ENCODE measurements around the gene RGS1. TPM values are rescaled to one million over a fixed set of nuclear protein-coding genes. Genes with fewer than 3 reads are reported as not detected.

The RGS1 gene
- total RNA-seq, 4 donors from 2014 or later: 7.4 to 55.9 (median 22.6) TPM

DNA sequence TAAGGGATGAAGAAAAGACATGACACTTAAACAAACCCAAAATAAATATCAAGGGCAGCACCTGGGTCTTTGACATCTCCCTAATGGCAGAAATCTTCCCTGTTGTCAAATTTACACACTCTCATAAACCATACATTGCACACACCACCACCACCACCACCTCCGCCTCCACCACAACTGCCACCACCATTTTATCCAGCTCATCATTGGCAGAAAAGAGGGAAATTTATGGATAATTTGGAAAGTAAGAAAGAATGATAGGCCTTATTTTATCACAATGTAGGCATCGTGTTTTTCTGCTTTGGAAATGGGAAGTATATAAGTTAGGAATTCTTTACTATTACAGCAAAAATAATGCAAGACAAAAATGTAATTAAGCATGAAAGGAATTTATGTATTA lies 33.1 kb downstream of the RGS1 start:
- H3K4me1 ChIP-seq: no peaks in the 10 kb centered on the region
- DNase-seq: no peak
- intact Hi-C loops (cut with DNase I): loop anchor here (5.0 kb wide), 1 partner anchor 131 kb away; no protein-coding TSS in a partner anchor
- TF ChIP-seq, protein P1, sequence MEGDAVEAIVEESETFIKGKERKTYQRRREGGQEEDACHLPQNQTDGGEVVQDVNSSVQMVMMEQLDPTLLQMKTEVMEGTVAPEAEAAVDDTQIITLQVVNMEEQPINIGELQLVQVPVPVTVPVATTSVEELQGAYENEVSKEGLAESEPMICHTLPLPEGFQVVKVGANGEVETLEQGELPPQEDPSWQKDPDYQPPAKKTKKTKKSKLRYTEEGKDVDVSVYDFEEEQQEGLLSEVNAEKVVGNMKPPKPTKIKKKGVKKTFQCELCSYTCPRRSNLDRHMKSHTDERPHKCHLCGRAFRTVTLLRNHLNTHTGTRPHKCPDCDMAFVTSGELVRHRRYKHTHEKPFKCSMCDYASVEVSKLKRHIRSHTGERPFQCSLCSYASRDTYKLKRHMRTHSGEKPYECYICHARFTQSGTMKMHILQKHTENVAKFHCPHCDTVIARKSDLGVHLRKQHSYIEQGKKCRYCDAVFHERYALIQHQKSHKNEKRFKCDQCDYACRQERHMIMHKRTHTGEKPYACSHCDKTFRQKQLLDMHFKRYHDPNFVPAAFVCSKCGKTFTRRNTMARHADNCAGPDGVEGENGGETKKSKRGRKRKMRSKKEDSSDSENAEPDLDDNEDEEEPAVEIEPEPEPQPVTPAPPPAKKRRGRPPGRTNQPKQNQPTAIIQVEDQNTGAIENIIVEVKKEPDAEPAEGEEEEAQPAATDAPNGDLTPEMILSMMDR (IDR thresholded peaks at IDR 0.05): no peak
- no peak for TF ChIP-seq POLR2A (IDR thresholded peaks at IDR 0.05)
- 48 to 81% methylated on average over 2 of the region's 2 CpGs for WGBS, 2 donors
- no peaks in the 10 kb centered on the region for H3K9me3 ChIP-seq
- H3K27me3 ChIP-seq: no peaks in the 10 kb centered on the region
- no peak overlapping the region for H3K27ac ChIP-seq
- H3K36me3 ChIP-seq: no peaks in the 10 kb centered on the region
- no peak overlapping the region for H3K4me3 ChIP-seq

DNA sequence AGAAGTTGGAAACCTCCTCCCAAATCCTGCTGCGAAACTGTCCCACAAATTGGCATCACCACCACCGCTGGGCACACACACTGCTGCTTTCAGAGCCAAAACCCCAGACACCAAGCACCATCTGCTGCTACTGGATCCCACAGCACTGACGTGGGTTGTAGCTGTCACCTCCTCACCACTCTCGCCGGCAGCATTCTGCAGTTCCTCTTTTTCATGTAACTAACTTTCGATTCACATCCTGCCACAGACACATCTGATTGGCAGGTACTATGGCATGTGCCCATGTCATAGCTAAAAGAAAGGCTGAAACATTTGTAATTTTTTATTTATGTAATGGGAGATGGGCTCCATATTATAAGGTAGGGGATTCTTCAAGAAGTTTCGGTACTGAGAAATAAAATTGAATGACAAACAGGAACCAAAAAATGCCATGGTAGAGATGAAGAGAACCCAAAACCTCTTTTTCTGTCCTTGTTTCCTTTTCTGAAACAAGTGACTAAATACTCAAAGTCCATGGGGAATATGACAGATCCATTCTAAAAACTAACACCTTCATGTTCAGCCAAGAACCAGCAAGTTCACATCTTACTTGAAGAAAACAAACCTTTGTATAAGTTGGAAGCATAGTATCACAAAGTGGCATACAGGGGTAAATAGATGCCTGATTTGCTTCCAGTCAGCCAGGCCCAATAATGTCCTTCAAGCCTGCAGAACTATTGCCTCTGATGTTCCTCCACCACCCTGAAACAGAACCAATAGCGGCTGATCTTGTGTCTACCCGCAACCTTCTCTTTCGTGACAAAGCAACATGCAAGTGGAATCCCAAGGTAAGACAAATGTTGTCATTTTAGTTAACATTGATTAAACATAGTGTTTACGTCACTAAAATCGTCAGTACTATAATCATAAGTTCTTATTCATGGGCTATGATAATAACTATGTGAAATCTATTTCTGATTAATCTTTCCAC lies 33.8 kb downstream of the RGS1 start:
- WGBS, 2 donors: 68 to 69% methylated on average over 12 of the region's 12 CpGs
- TF ChIP-seq, protein P1 (IDR thresholded peaks at IDR 0.05): no peak
- peak in 1 of 4 donors; percentile 23 for TF ChIP-seq POLR2A (IDR thresholded peaks at IDR 0.05)
- Histone ChIP-seq H3K4me1 (no peaks in the 10 kb centered on the region), H3K27ac (peak overlapping the region in 2 of 4 donors; percentile 25 to 27), H3K27me3 (no peaks in the 10 kb centered on the region), H3K4me3 (no peak overlapping the region), H3K36me3 (no peaks in the 10 kb centered on the region), H3K9me3 (no peaks in the 10 kb centered on the region)
- intact Hi-C loops (cut with DNase I): loop anchor here (5.0 kb wide), 1 partner anchor 132 kb away; no protein-coding TSS in a partner anchor
- DNase-seq: peak; percentile 29

DNA sequence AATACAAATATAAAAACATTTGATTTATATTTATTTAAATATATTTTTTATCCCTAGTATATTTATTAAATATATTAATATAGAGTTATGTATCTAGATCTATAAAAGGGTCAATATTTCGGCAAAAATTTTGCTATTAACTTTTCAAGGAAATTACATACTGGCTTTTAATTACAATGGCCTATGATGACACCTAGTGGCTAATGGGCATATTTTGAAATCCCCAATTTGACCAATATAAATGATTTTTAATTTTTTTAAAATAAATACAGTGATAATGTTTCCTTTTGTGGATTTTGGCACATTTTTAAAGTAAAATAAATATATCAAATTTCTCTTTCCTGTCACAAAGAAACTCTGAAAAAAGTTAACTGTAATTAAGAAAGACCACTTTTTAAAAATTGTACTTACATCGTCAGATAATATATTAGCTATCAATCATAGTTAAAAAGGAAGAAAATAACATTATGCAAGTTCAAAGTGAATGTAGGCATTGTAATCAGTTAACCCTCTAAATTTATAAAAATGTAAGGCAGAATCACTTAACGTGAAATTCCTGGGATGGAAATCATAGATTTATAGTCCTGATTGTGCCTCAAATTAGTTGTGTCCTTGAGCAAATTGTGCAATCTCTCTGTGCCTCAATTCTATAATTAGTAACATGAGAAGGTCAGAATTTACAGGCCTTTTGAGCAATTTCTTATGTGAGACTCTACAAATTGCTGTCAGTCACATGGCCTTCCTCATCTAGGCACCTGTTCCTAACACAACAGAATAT lies 34.7 kb downstream of the RGS1 start:
- intact Hi-C loops (cut with DNase I): no loop called here
- Histone ChIP-seq H3K36me3 (no peaks in the 10 kb centered on the region), H3K27ac (no peak overlapping the region), H3K9me3 (no peaks in the 10 kb centered on the region), H3K4me3 (no peak overlapping the region), H3K27me3 (no peaks in the 10 kb centered on the region), H3K4me1 (no peaks in the 10 kb centered on the region)
- WGBS, 2 donors: 53 to 61% methylated on average over 3 of the region's 3 CpGs
- no peak for DNase-seq
- no peak for TF ChIP-seq POLR2A (IDR thresholded peaks at IDR 0.05)
- TF ChIP-seq, protein P1 (IDR thresholded peaks at IDR 0.05): peak in 5 of 6 experiments; percentile 54 to 63 (median 58)

DNA sequence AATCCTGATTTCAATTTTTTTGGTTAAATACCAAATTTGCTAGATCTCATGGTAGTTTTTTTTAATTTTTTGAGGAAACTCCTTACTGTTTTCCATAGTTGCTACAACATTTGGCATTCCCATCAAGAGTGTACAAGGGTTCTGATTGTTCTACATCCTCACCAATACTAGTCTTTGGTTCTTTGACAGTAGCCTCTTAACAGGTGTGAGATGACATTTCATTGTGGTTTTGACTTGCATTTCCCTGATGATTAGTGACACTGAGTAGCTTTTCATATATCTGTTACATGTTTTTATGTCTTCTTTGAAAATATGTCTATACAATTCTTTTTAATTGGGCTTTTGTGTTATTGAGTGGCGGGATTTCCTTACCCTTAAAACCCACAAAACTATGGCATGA lies 39.5 kb downstream of the RGS1 start:
- intact Hi-C loops (cut with DNase I): no loop called here
- H3K9me3 ChIP-seq: no peaks in the 10 kb centered on the region
- H3K36me3 ChIP-seq: no peaks in the 10 kb centered on the region
- no peak overlapping the region for H3K4me3 ChIP-seq
- 86 to 88% methylated on average over 1 of the region's 1 CpG for WGBS, 2 donors
- H3K4me1 ChIP-seq: no peaks in the 10 kb centered on the region
- no peak overlapping the region for H3K27ac ChIP-seq
- DNase-seq: no peak
- TF ChIP-seq, protein P1 (IDR thresholded peaks at IDR 0.05): no peak
- TF ChIP-seq POLR2A (IDR thresholded peaks at IDR 0.05): no peak
- H3K27me3 ChIP-seq: no peaks in the 10 kb centered on the region
